Endothelial cell of umbilical vein (primary cell): ENCODE data around the gene INPP5E. TPM values are rescaled to one million over a fixed set of nuclear protein-coding genes. Genes with fewer than 3 reads are reported as not detected.

Experiments
- BruUV-seq: library from RNA; stranded (reverse); fragments of 400-500 nt; replicated peaks from 2 replicates; lab custom pipeline; 2021; lab: Mats Ljungman, UMichigan
- CTCF ChIA-PET: fragments of 300-600, 350-600 bp; sonication (Branson Sonifier 250); formaldehyde crosslinking; loops from one replicate; lab custom pipeline; 2021; ENCODE audit warnings: antibody characterized with exemption, inconsistent platforms; lab: Charles Lee
- POLR2A ChIA-PET: fragments of 300-600, 350-600 bp; sonication (Branson Sonifier 250); formaldehyde crosslinking; loops from one replicate; lab custom pipeline; 2021; ENCODE audit warnings: antibody characterized with exemption, inconsistent platforms; lab: Charles Lee
- DNase-seq: peaks from one replicate; pipeline ENCODE4 v3.0.0-alpha.2; 2011; ENCODE audit warnings: low read depth, low spot score
- FAIRE-seq: peaks from 2 replicates; lab custom pipeline; 2011; peaks lifted over from hg19 to GRCh38; lab: Jason Lieb, UNC
- H2AFZ ChIP-seq: 2 replicates; pipeline ENCODE4 v1.6.0; 2012; ENCODE audit warnings: low read depth, low read length, control low read depth, inconsistent platforms
- H3K27ac ChIP-seq: 2 replicates; pipeline ENCODE4 v1.5.1; 2011; ENCODE audit warnings: low read depth, mild to moderate bottlenecking, control low read depth, low read length, moderate library complexity; ENCODE audit not compliant: insufficient read depth
- H3K27me3 ChIP-seq, 2 experiments: 2 replicates each; pipeline versions ENCODE4 v1.6.0 to v1.6.1; 2011; ENCODE audit warnings: low read length in 2 of 2, mixed read lengths in 1 of 2; ENCODE audit not compliant: control insufficient read depth in 2 of 2, insufficient read depth in 2 of 2
- H3K36me3 ChIP-seq, 2 experiments: 2 replicates in 1 of 2; 3 replicates in 1 of 2; pipeline ENCODE4 v1.5.1; 2011; ENCODE audit warnings: low read length in 2 of 2, mild to moderate bottlenecking in 1 of 2, moderate library complexity in 1 of 2; ENCODE audit not compliant: control insufficient read depth in 2 of 2, insufficient read depth in 2 of 2; ENCODE audit errors: extremely low read depth in 1 of 2
- H3K4me1 ChIP-seq: 3 replicates; pipeline ENCODE4 v1.5.1; 2011; ENCODE audit warnings: mild to moderate bottlenecking, low read length; ENCODE audit not compliant: control insufficient read depth, insufficient read depth; ENCODE audit errors: extremely low read depth
- H3K4me2 ChIP-seq: 2 replicates; pipeline ENCODE4 v1.6.1; 2011; ENCODE audit warnings: low read length, control low read depth, mixed read lengths; ENCODE audit not compliant: insufficient read depth
- H3K4me3 ChIP-seq, 3 experiments: fragments of 200-600 bp in 1 of 3; sonication (generic), shearing (Covaris generic) in 1 of 3; replicated peaks in 1 of 3; 2 replicates each; pipeline ENCODE4 v1.5.1; 2011 to 2016; ENCODE audit warnings: control low read depth in 3 of 3, low read length in 3 of 3, mild to moderate bottlenecking in 2 of 3, inconsistent platforms in 1 of 3, low read depth in 1 of 3, moderate library complexity in 1 of 3; ENCODE audit not compliant: insufficient read depth in 1 of 3
- H3K79me2 ChIP-seq: 2 replicates; pipeline ENCODE4 v1.6.0; 2012; ENCODE audit warnings: low read length, inconsistent platforms; ENCODE audit not compliant: control insufficient read depth, insufficient read depth
- H3K9ac ChIP-seq: replicated peaks from 2 replicates; pipeline ENCODE3; 2011; ENCODE audit warnings: low read length, control low read depth; ENCODE audit not compliant: insufficient read depth; ENCODE audit errors: extremely low read depth
- H3K9me1 ChIP-seq: replicated peaks from 3 replicates; pipeline ENCODE4 v1.6.0; 2011; ENCODE audit warnings: mild to moderate bottlenecking, low read length; ENCODE audit not compliant: control insufficient read depth, insufficient read depth; ENCODE audit errors: extremely low read depth
- H3K9me3 ChIP-seq: replicated peaks from 2 replicates; pipeline ENCODE4 v1.5.1; 2012; ENCODE audit warnings: low read length, inconsistent platforms; ENCODE audit not compliant: control insufficient read depth, insufficient read depth
- H4K20me1 ChIP-seq: replicated peaks from 2 replicates; pipeline ENCODE3; 2011; ENCODE audit warnings: mild to moderate bottlenecking, low read length; ENCODE audit not compliant: control insufficient read depth, insufficient read depth; ENCODE audit errors: extremely low read depth
- CTCF ChIP-seq, 2 donors: IDR thresholded peaks; 1 replicate in 1 of 2; 2 replicates in 1 of 2; pipeline ENCODE4 v1.5.1; 2011; ENCODE audit warnings: low read length in 2 of 2, mild to moderate bottlenecking in 2 of 2, moderate library complexity in 2 of 2, control low read depth in 1 of 2, inconsistent platforms in 1 of 2, low read depth in 1 of 2; ENCODE audit not compliant: insufficient read depth in 1 of 2; ENCODE audit errors: extremely low read depth in 1 of 2
- EZH2 ChIP-seq: IDR thresholded peaks from 2 replicates; pipeline ENCODE4 v1.6.1; 2012; ENCODE audit warnings: borderline replicate concordance, low read depth, mild to moderate bottlenecking, moderate library complexity, low read length, inconsistent platforms; ENCODE audit not compliant: severe bottlenecking
- FOS ChIP-seq: IDR thresholded peaks from 2 replicates; pipeline ENCODE4 v1.6.1; 2011; ENCODE audit warnings: mild to moderate bottlenecking, low read length, moderate library complexity, borderline replicate concordance; ENCODE audit not compliant: insufficient read depth
- GATA2 ChIP-seq: IDR thresholded peaks from 2 replicates; pipeline ENCODE4 v1.7.0; 2011; ENCODE audit warnings: low read depth, mild to moderate bottlenecking, moderate library complexity, mixed read lengths, low read length; ENCODE audit not compliant: insufficient read length, insufficient read depth
- JUN ChIP-seq: IDR thresholded peaks from 2 replicates; pipeline ENCODE4 v1.6.1; 2011; ENCODE audit warnings: borderline replicate concordance, low read depth; ENCODE audit not compliant: insufficient read length, insufficient read depth
- MAX ChIP-seq: IDR thresholded peaks from 2 replicates; pipeline ENCODE4 v1.6.1; 2011; ENCODE audit not compliant: insufficient read depth, insufficient read length
- MYC ChIP-seq: IDR thresholded peaks from one replicate; pipeline ENCODE4 v1.6.1; 2011; ENCODE audit warnings: mild to moderate bottlenecking, low read depth, low read length
- POLR2A ChIP-seq: IDR thresholded peaks from 2 replicates; pipeline ENCODE4 v1.6.1; 2012; ENCODE audit warnings: low read depth, mild to moderate bottlenecking, control low read depth, low read length
- POLR2AphosphoS5 ChIP-seq: IDR thresholded peaks from 2 replicates; pipeline ENCODE4 v1.6.1; 2012; ENCODE audit warnings: low read depth, mild to moderate bottlenecking, control low read depth, low read length, moderate library complexity; ENCODE audit not compliant: insufficient read depth
- dilution Hi-C: fragments of 300-500 bp; cut with MboI; formaldehyde crosslinking; loops from one replicate; pipeline ENCODE4 v1.15.0; 2019; ENCODE audit warnings: low sequenced_read_pairs; ENCODE audit not compliant: extremely low pct_ligation_motif_present
- intact Hi-C: fragments of 100-400 bp; cut with micrococcal nuclease; formaldehyde crosslinking; loops from one replicate; pipeline ENCODE4 v1.10.0; 2022
- polyA plus RNA-seq, 4 experiments: library from polyadenylated mRNA; depleted of rRNA in 3 of 4; stranded (reverse) in 3 of 4; unstranded in 1 of 4; fragments of >200 nt; gene quantifications; 2 replicates each; pipeline versions ENCODE4 v1.2.1 to v1.2.3, GENCODE V29; 2011 to 2012; ENCODE audit warnings: missing spikeins in 1 of 4
- total RNA-seq: library from RNA; stranded (reverse); gene quantifications from 2 replicates; pipeline ENCODE4 v1.2.3, GENCODE V29; 2021

INPP5E gene
- total and polyA plus RNA-seq, 2 donors (not counting 3 experiments of a cell fraction or from before 2014, with no cell fraction given), result 15.0 to 24.5 TPM

GRCh38 chr9:136456258-136456657 is 16.6 kb upstream of the INPP5E start:
- DNase-seq (no peak), FAIRE-seq (no peak)
- no peaks in the 10 kb centered on the region for H4K20me1 ChIP-seq

More at GRCh38 chr9:136456258-136456657, 16.6 kb upstream of the INPP5E start:
- H3K4me1 ChIP-seq, result no peaks in the 10 kb centered on the region
- BruUV-seq, result no TSS peak
- no peak overlapping the region for H3K4me3 ChIP-seq
- POLR2A ChIA-PET, result no interaction called here
- CTCF ChIA-PET, result no interaction called here
- intact Hi-C loops (no loop called here), dilution Hi-C loops (no loop called here)
- no peaks in the 10 kb centered on the region for H3K79me2 ChIP-seq
- no peak overlapping the region for H3K9ac ChIP-seq
- H3K4me2 ChIP-seq, result no peak overlapping the region
- no peaks in the 10 kb centered on the region for H3K9me3 ChIP-seq
- H3K27ac ChIP-seq, result no peak overlapping the region
- H2AFZ ChIP-seq, result no peak overlapping the region
- H3K27me3 ChIP-seq, result no peaks in the 10 kb centered on the region
- no peaks in the 10 kb centered on the region for H3K9me1 ChIP-seq
- TF ChIP-seq FOS (no peak), MAX (no peak), MYC (no peak), CTCF (IDR thresholded peaks at IDR 0.05; ENCODE audit: extremely low read depth in 1 of 2, insufficient read depth in 1 of 2, low read depth in 1 of 2, low read length in 2 of 2) (no peak), POLR2AphosphoS5 (no peak), POLR2A (no peak), EZH2 (no peak), JUN (no peak), GATA2 (no peak)
- peaks cover 24 to 60% of the 10 kb centered on the region in 2 experiments for H3K36me3 ChIP-seq
